HG02759 (cell line): Measurements from ENCODE around the gene PLA2G2F.

ENCODE experiments used
- ATAC-seq: cut with Tn5 transposase; IDR thresholded peaks from one replicate; pipeline ENCODE4 v1.9.1; 2021; ENCODE audit warnings: mild to moderate bottlenecking, moderate library complexity; ENCODE audit not compliant: unreplicated experiment

The PLA2G2F gene

DNA sequence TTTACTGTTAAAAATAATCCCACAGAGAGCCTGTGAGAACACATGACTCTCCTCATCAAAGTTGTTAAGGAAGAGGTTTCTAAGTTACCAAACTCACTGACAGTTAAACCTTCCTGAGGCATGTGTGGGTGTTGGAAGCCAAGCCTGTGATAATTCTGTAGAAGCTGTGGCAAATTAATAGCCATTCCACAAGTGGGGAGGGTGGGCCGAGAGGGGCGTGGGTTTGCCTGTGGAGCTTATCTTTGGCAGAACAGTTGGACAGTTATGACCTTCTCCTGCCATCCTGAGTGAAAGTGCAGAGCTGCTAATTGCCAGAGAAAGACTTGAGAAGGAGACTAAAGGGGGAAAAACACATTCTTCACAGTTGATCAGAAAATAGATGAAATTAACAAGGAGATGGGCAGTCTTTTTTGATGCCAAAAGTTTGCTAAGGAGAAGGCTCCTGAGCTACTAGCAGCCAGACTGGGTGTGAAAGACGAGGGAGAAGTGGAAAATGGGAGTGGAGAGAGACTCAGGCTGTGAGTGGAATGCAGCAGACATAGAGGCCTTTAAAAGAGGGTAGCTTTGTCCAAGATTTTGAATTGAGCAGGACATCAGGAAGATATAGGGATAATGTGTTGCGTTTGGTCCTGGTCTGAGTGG lies 48.8 kb downstream of the PLA2G2F start:
- ATAC-seq = no peak

DNA sequence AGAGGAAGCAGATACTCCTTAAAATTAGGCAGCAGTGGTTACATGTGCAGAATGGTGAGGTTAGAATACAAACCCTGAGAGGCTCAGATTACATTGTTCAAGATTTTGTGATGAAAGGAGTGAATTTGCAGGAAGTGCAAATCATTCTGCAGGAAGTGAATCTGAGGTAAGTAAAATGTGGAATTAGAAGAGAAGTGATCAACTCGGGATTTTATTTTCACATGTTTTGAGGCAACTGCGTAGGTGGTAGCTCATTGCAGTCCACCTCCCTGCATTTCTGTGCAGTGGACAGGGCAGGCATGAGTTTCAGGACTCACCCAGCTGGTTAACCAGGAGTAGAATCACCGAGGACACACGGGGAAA lies 49.3 kb downstream of the PLA2G2F start:
- no peak for ATAC-seq

DNA sequence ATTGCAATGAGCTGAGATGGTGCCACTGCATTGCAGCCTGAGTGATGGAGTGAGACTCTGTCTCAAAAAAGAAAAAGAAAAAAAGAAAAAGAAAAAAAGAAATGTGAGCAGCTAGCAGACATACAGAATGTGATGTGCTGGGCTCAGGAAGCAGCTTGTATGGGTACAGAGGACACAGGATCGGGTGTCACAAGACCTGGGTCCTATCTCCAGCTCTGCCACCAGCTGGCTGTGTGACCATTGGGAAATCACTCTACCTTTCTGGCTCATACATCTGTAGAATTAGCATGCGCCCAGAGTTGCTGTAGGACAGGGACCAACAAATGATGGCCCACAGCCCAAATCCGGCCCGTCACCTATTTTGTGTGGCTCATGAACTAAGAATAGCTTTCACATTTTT lies 50.5 kb downstream of the PLA2G2F start:
- ATAC-seq = no peak

DNA sequence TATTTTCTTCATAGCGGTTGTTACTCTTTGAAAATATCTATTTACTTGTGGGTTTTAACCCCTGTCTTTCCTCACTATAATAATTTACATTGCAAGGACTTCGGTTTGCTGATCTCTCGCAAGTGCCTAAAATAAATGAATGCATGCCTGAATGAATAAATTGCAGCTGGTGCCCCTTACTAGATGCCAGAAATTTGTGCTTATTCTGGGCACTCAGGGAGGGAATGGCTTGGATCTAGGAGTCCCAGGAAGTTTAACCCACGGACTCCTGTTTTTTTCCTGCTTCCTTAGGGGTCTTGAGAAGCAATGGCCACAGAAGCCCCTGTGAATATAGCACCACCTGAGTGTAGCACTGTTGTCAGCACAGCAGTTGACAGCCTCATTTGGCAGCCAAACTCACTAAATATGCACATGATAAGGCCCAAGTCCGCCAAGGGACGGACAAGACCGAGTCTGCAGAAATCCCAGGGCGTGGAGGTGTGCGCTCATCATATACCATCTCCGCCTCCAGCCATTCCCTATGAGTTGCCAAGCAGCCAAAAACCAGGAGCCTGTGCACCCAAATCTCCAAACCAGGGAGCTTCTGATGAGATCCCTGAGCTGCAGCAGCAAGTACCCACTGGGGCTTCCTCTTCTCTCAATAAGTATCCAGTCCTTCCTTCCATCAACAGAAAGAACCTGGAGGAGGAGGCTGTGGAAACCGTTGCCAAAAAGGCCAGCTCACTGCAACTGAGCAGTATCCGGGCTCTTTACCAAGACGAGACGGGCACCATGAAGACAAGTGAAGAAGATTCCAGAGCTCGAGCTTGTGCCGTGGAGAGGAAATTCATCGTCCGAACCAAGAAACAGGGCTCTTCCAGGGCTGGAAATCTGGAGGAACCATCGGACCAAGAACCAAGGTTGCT lies 51.4 kb downstream of the PLA2G2F start:
- ATAC-seq = no peak

DNA sequence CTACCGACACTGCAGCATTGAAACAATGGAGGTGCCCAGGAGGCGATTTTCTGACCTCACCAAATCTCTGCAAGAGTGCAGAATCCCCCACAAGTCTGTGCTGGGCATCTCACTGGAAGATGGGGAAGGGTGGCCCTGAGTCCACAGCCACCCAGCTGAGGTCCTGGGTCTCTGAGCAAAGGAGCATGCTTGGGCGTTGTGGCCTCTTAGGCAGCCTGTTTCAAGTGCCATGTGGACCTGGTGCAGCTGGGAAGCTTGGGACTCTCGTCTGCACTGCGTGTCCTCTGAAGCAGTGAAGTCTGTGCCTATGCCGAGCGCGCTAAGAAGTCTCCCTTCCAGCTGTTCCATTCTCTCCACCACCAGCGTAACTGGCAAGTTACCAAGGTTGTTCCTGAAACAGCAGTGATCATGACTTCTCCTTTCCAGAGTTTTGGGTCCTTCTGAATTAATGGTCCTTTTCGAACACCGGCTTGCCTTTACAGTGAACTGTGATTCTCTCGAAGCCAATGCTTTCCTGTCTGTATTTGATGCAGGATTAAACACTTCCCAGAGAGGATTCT lies 52.2 kb downstream of the PLA2G2F start:
- no peak for ATAC-seq

DNA sequence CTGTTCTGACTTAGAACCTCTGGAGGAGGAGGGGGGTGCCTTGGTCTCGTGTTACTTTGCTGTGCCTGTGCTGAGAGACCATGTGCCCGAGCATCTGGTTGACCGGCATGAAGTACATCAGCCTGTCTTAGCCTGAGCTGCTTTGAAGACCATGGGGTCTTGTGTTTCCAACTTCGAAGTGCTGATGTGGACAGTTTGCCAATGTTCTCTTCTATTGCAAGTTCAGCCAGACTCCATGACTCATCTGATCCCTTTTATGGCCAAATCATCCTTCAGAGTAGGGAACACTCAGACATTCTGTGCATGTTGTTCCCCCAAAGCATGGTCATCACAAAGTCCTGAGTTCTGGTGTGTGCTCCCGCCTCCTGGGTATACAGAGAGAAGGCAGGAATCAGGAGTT lies 53.2 kb downstream of the PLA2G2F start:
- no peak for ATAC-seq

DNA sequence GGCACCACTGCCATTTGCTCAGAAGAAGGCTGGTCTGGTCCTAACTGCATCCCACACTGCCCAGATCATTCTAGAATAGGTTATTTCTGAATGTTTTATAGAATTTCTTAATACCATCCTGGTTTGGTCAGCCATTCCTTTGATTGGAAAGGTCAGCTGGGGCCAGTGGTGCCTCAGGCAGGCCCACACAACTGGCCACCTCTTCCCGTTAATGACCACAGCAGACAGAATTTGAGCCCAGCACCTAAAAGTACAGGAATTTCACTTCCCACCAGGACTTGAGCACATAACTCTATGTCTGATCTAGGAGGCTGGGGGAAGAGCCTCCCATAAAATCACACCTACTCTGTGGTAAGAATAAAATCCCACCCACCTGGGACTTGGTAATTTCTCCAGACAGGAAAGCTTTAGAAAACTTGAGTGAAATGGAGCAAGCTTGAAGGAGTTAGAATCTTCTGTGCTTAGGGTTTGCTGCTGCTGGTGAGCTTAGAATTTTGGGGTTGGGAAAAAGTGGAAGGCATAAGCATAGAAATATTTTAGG lies 53.8 kb downstream of the PLA2G2F start:
- no peak for ATAC-seq

DNA sequence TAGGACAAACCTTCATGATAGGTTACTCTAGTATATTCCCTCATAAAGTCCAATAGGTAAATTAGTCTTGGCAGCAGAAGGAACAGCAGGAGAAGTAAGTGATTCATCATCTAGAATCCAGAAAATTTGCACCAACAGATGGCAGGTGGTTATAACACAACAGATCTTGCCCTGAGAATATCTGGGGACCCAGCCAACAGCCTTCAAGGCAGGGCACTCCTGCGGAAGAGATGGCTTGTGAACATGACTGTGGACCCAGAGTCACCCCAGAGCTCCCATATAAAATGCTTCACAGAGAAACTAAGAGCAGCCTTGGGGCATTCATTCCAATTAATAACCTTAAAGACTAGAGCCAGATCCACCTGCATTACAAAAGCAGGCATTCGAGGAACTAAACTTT lies 55.1 kb downstream of the PLA2G2F start:
- no peak for ATAC-seq

DNA sequence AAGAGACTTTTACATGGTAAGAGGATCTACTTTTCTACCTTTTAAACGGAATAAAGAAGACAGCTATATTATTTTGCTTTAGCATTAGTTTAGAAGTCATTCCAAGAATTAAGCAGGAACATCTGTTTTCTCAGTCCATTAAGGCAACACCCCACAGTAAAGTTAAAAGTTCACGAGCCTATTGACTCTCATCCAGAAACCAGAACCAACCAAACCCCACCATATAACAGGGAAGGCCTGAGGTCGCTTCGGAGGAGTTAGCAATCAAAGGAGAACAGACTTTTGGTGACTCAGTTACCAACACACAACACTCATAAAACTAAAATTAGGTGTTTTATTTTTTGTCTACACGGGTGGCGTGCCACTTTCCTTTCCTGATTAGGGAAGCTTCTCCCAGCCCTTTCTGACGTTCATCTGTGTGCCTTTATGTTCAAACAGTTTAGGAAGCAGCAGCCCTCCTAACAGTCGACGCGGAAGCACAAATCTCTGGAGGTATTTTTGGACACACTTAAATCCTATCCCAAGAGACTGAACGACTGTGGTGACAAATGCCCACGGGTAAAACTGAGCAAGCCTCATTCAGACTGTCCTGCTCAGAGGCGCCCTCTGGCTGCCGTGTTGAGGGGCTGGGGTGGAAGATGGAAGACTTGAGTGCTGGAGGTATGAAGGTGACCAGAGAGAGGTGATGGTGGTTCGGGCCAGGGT lies 55.8 kb downstream of the PLA2G2F start:
- no peak for ATAC-seq

DNA sequence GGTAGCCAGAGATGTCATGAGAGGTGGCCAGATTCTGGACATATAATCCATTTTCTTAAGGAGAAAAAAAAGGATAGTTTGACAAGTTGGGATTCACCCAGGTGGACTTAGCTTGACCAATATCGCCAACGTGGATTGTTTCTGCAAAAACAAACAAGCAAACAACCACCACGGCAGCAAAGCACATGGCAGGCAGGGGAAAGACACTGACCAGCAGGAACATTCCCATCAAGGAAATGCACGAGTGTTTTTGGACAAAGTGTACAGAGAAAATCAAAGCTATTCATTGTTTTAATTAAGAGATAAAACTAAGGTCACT lies 56.3 kb downstream of the PLA2G2F start:
- no peak for ATAC-seq

DNA sequence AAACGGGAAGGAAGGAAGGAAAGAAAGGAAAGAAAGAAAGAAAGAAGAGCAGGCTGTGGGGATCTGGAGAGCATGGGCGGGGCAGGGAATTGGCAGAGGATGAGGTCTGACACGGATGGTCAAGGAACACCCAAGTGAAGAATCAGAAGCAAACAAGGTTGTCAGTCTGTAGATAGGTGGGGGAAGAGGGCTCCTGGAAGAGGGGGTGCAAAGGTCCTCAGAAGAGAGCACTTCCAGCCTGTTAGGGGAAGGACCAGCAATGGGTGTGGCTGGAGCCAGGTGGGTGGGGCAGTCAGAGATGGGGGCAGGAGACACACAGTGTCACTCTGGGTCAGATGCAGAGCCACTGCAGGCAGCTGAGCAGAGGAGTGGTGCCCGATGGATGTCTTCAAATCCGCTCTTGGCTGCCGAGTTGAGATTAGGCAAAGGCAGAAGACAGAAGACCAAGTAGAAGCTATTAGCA lies 58.2 kb downstream of the PLA2G2F start:
- no peak for ATAC-seq

DNA sequence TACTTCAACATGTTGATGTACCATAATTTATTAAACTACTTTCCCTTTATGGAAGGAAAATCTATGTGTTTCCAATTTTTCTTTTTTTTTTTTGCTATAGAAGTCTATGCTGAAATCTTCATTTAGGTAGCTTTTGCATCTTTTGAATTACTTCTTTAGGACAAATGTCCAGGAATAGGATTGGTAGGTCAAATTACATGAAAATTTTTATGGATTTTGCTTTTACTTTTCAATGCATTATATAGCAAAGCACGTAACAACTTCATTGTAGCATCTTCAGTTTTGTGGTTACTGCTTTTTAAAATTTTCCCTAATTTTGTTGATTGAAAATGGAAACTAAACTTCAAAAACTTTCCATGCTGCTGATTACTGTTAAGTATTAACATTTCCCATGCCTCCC lies 59.2 kb downstream of the PLA2G2F start:
- ATAC-seq = no peak

DNA sequence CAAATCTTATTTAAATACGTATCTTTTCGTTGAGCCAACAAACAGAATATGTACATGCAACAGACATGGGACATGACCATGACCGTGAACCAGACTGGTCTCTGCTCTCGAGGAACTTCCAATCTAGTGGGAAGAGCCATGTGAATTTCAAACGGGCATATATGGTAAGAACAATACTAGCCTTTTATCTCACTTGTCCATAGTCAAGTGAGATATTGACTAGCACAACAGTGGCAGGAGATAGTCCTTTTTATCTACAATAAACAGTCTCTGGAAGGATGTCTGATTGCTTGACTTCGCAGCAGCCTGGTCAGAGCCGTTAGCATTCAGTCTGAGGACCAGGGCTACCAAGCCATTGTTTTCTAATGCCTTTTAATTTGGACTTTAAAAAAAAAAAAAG lies 59.8 kb downstream of the PLA2G2F start:
- no peak for ATAC-seq

DNA sequence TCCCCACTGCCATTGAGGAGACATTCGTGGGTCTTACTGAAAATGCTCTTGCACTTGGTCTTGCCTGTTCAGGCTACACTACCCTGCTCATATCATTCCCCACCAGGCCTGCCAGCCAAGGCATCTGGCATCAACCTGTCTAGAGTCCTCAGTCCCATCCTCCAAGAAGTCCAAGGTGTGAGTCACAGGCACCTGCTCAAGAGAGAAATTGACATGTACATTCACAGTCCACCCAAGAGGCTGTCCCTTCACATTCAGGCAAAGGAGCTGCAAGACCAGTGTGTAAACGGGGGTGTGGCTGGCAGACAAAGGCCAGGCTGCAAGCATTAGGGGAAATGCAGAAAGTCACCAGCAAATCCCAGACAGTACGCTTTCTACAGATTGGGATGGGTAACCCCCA lies 60.3 kb downstream of the PLA2G2F start:
- no peak for ATAC-seq

DNA sequence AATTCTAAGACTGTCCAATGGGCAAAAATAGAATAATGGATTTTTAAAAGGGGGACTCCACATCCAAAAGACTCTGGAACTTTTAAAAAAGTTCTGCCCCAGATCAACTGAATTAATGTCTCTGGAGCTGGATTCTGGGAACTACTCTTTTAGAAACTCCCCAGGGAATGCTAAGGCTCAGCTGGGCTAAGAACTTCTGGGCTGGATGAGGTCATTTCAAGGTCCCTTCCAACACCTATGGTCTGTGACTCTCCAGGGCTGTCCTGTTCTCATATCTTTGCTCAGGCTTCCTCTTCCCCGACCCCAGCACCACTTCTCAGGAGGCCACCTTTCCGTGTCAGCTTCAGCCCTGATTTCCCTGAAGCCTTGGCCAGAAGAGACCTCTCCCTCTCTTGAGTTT lies 60.7 kb downstream of the PLA2G2F start:
- no peak for ATAC-seq
